H1 (cell line): ENCODE measurements around the gene MINDY3. TPM values are rescaled to one million over a fixed set of nuclear protein-coding genes. Genes with fewer than 3 reads are reported as not detected.

ENCODE experiments used
- CTCF ChIA-PET: fragments of 300-600 bp; sonication (Branson Sonifier 250); formaldehyde crosslinking; loops from one replicate; lab custom pipeline; 2021; ENCODE audit not compliant: partially characterized antibody; lab: Charles Lee
- POLR2A ChIA-PET: fragments of 300-600 bp; sonication (Branson Sonifier 250); formaldehyde crosslinking; loops from one replicate; lab custom pipeline; 2021; ENCODE audit warnings: inconsistent platforms; ENCODE audit not compliant: partially characterized antibody; lab: Charles Lee
- DNase-seq, 2 experiments: peaks; one replicate each; pipeline versions ENCODE4 v3.0.0 to v3.0.0-alpha.2; 2010 to 2022; ENCODE audit warnings: low spot score in 2 of 2, low read depth in 1 of 2, mixed read lengths in 1 of 2
- FAIRE-seq: peaks from 2 replicates; lab custom pipeline; 2011; peaks lifted over from hg19 to GRCh38; lab: Jason Lieb, UNC
- H2AFZ ChIP-seq: 2 replicates; pipeline ENCODE4 v1.8.1; 2012; ENCODE audit warnings: low read length, inconsistent platforms
- H2AK5ac ChIP-seq: 2 replicates; pipeline ENCODE4 v1.6.1; 2013; ENCODE audit warnings: low read depth, low read length
- H2BK120ac ChIP-seq: replicated peaks from 2 replicates; pipeline ENCODE3; 2013; ENCODE audit warnings: low read depth, low read length, inconsistent platforms
- H2BK12ac ChIP-seq: 2 replicates; pipeline ENCODE4 v1.6.1; 2013; ENCODE audit warnings: low read depth, low read length
- H2BK15ac ChIP-seq: 2 replicates; pipeline ENCODE4 v1.6.1; 2013; ENCODE audit warnings: low read length
- H2BK20ac ChIP-seq: 2 replicates; pipeline ENCODE4 v1.6.1; 2013; ENCODE audit warnings: low read length
- H2BK5ac ChIP-seq: 2 replicates; pipeline ENCODE4 v1.6.1; 2013; ENCODE audit warnings: low read depth, low read length
- H3K14ac ChIP-seq: 2 replicates; pipeline ENCODE4 v1.6.1; 2013; ENCODE audit warnings: inconsistent platforms; ENCODE audit not compliant: insufficient read length
- H3K18ac ChIP-seq: 2 replicates; pipeline ENCODE4 v1.6.1; 2013; ENCODE audit warnings: low read length; ENCODE audit errors: extremely low read depth
- H3K23ac ChIP-seq: 2 replicates; pipeline ENCODE4 v1.6.1; 2013; ENCODE audit warnings: inconsistent platforms; ENCODE audit not compliant: insufficient read length
- H3K23me2 ChIP-seq: 2 replicates; pipeline ENCODE4 v1.6.1; 2013; ENCODE audit warnings: low read depth, low read length
- H3K27ac ChIP-seq: 2 replicates; pipeline ENCODE4 v1.6.1; 2011; ENCODE audit warnings: low read depth, low read length, inconsistent platforms
- H3K27me3 ChIP-seq, 4 experiments: replicated peaks in 1 of 4; 1 replicate in 1 of 4; 2 replicates in 3 of 4; pipeline versions ENCODE4 v1.6.1 to v1.8.1; 2011 to 2013; ENCODE audit warnings: low read length in 3 of 4, mild to moderate bottlenecking in 3 of 4, inconsistent platforms in 2 of 4, mixed read lengths in 2 of 4, moderate library complexity in 1 of 4; ENCODE audit not compliant: control insufficient read depth in 3 of 4, insufficient read depth in 3 of 4; ENCODE audit errors: extremely low read depth in 1 of 4
- H3K36me3 ChIP-seq, 4 experiments: 2 replicates each; pipeline versions ENCODE4 v1.6.1 to v1.8.1; 2011 to 2013; ENCODE audit warnings: mild to moderate bottlenecking in 4 of 4, low read length in 3 of 4, moderate library complexity in 2 of 4, control low read depth in 1 of 4, inconsistent platforms in 1 of 4; ENCODE audit not compliant: insufficient read depth in 4 of 4, control insufficient read depth in 2 of 4
- H3K4ac ChIP-seq: replicated peaks from 2 replicates; pipeline ENCODE3; 2013; ENCODE audit warnings: low read length, low read depth, mixed read lengths, inconsistent platforms; ENCODE audit not compliant: insufficient read length
- H3K4me1 ChIP-seq, 4 experiments: replicated peaks in 1 of 4; 1 replicate in 1 of 4; 2 replicates in 3 of 4; pipeline versions ENCODE4 v1.6.1 to v1.8.1; 2011 to 2013; ENCODE audit warnings: low read length in 3 of 4, inconsistent platforms in 2 of 4, mixed read lengths in 1 of 4; ENCODE audit not compliant: insufficient read depth in 4 of 4, control insufficient read depth in 3 of 4
- H3K4me2 ChIP-seq, 2 experiments: 2 replicates each; pipeline versions ENCODE4 v1.6.1 to v1.8.1; 2011 to 2013; ENCODE audit warnings: low read depth in 2 of 2, low read length in 2 of 2, control low read depth in 1 of 2, inconsistent platforms in 1 of 2, mild to moderate bottlenecking in 1 of 2; ENCODE audit not compliant: insufficient read depth in 1 of 2
- H3K4me3 ChIP-seq, 4 experiments: fragments of 200-600, 300-600 bp in 1 of 4; sonication (generic), shearing (Covaris generic), sonication (Bioruptor Twin) in 1 of 4; 2 replicates each; pipeline versions ENCODE4 v1.5.1 to v1.8.1; 2011 to 2016; ENCODE audit warnings: low read length in 4 of 4, low read depth in 3 of 4, control low read depth in 2 of 4, inconsistent platforms in 2 of 4, mild to moderate bottlenecking in 2 of 4, mixed read lengths in 1 of 4, moderate library complexity in 1 of 4; ENCODE audit not compliant: insufficient read depth in 2 of 4; ENCODE audit errors: extremely low read depth in 1 of 4
- H3K56ac ChIP-seq: replicated peaks from 2 replicates; pipeline ENCODE3; 2013; ENCODE audit warnings: low read depth, mild to moderate bottlenecking, mixed read lengths, low read length, inconsistent platforms; ENCODE audit not compliant: insufficient read length
- H3K79me1 ChIP-seq: 2 replicates; pipeline ENCODE4 v1.6.1; 2013; ENCODE audit warnings: low read depth, low read length, control low read depth
- H3K79me2 ChIP-seq, 2 experiments: 2 replicates each; pipeline versions ENCODE4 v1.6.1 to v1.8.1; 2012 to 2013; ENCODE audit warnings: low read length in 2 of 2, mild to moderate bottlenecking in 2 of 2, inconsistent platforms in 1 of 2; ENCODE audit not compliant: insufficient read depth in 2 of 2, control insufficient read depth in 1 of 2
- H3K9ac ChIP-seq, 4 experiments: replicated peaks in 1 of 4; 1 replicate in 1 of 4; 2 replicates in 3 of 4; pipeline versions ENCODE4 v1.6.1 to v1.8.1; 2011 to 2013; ENCODE audit warnings: low read depth in 3 of 4, low read length in 3 of 4, control low read depth in 2 of 4, mild to moderate bottlenecking in 2 of 4, moderate library complexity in 2 of 4, inconsistent platforms in 1 of 4; ENCODE audit errors: extremely low read depth in 1 of 4
- H3K9me3 ChIP-seq, 2 experiments: 2 replicates each; pipeline versions ENCODE4 v1.6.1 to v1.8.1; 2012 to 2013; ENCODE audit warnings: mild to moderate bottlenecking in 2 of 2, moderate library complexity in 2 of 2, control low read depth in 1 of 2, inconsistent platforms in 1 of 2, low read depth in 1 of 2, low read length in 1 of 2, mixed read lengths in 1 of 2; ENCODE audit not compliant: insufficient read depth in 2 of 2
- H4K20me1 ChIP-seq, 2 experiments: replicated peaks in 1 of 2; 2 replicates each; pipeline versions ENCODE3 to v1.8.1; 2011 to 2013; ENCODE audit warnings: inconsistent platforms in 2 of 2, low read length in 2 of 2, mild to moderate bottlenecking in 1 of 2; ENCODE audit not compliant: insufficient read depth in 2 of 2, control insufficient read depth in 1 of 2
- H4K5ac ChIP-seq: 2 replicates; pipeline ENCODE4 v1.6.1; 2013; ENCODE audit warnings: low read length, low read depth, mixed read lengths, inconsistent platforms; ENCODE audit not compliant: insufficient read length
- H4K8ac ChIP-seq: 2 replicates; pipeline ENCODE4 v1.8.0; 2013; ENCODE audit warnings: mild to moderate bottlenecking, moderate library complexity, low read length, inconsistent platforms; ENCODE audit not compliant: insufficient read depth; ENCODE audit errors: extremely low read depth
- H4K91ac ChIP-seq: replicated peaks from 2 replicates; pipeline ENCODE3; 2013; ENCODE audit warnings: low read length, mixed read lengths, inconsistent platforms; ENCODE audit not compliant: insufficient read length
- JUND ChIP-seq: IDR thresholded peaks from 2 replicates; pipeline ENCODE4 v1.6.1; 2011; ENCODE audit warnings: mild to moderate bottlenecking, improper control_type of control experiment, low read length
- KDM5A ChIP-seq: fragments of 200-600 bp; IDR thresholded peaks from 2 replicates; pipeline ENCODE4 v1.7.1; 2012; ENCODE audit warnings: mild to moderate bottlenecking, low read length, inconsistent platforms, mixed read lengths
- PHF8 ChIP-seq: fragments of 200-600 bp; sonication (generic); conservative IDR thresholded peaks from 2 replicates; pipeline ENCODE4 v1.7.1; 2012; ENCODE audit warnings: low read depth, mild to moderate bottlenecking, inconsistent platforms, low read length, moderate library complexity
- RNF2 ChIP-seq: fragments of 200-900, 300-1000 bp; sonication (generic); IDR thresholded peaks from 2 replicates; pipeline ENCODE4 v1.7.1; 2016; ENCODE audit warnings: borderline replicate concordance, low read depth, mild to moderate bottlenecking, antibody characterized with exemption, low read length; ENCODE audit not compliant: poor library complexity, severe bottlenecking; ENCODE audit errors: missing control alignments
- SRF ChIP-seq: IDR thresholded peaks from 2 replicates; pipeline ENCODE4 v1.6.1; 2011; ENCODE audit warnings: mild to moderate bottlenecking, low read depth, low read length, moderate library complexity
- WGBS, 2 experiments: shearing (Covaris generic) in 1 of 2; methylation state at CpG; one replicate each; pipeline versions ENCODE4 v1.1.6 to v1.1.7; 2013 to 2015; ENCODE audit warnings: low lambda C conversion rate in 2 of 2, mixed read lengths in 2 of 2, inconsistent platforms in 1 of 2, low coverage in 1 of 2, missing lambda C conversion rate in 1 of 2; ENCODE audit not compliant: insufficient replicate concordance in 2 of 2, insufficient coverage in 1 of 2, insufficient read length in 1 of 2; ENCODE audit errors: extremely low coverage in 1 of 2, missing lambda C conversion rate in 1 of 2; 5-methylcytosine and 5-hydroxymethylcytosine counted together
- polyA plus RNA-seq, 7 experiments: library from polyadenylated mRNA; depleted of rRNA in 3 of 7; stranded (reverse) in 5 of 7; unstranded in 2 of 7; fragments of >200 nt in 5 of 7; fragments of 200-250 nt in 2 of 7; gene quantifications; 1 replicate in 5 of 7; 2 replicates in 1 of 7; 4 replicates in 1 of 7; pipeline versions ENCODE4 v1.2.1 to v1.2.3, GENCODE V29; 2011 to 2013; ENCODE audit warnings: missing spikeins in 2 of 7, mixed read lengths in 2 of 7
- total RNA-seq: library from RNA; stranded (reverse); fragmentation: NEBNext Ultra II Directional; extraction: Animal tissue kit (Norgen Biotek cat#: 25700); gene quantifications from 2 replicates; pipeline ENCODE4 v1.2.1, GENCODE V29; 2021
- TF ChIP-seq, protein P1 (sequence below): IDR thresholded peaks from 2 replicates; pipeline ENCODE4 v1.6.1; 2011; ENCODE audit warnings: low read length, improper control_type of control experiment

The MINDY3 gene
- total and polyA plus RNA-seq, 2 of the 8 experiments (the other 6 are each of a cell fraction or from before 2014, with no cell fraction given) = 4.6 to 13.6 TPM

DNA sequence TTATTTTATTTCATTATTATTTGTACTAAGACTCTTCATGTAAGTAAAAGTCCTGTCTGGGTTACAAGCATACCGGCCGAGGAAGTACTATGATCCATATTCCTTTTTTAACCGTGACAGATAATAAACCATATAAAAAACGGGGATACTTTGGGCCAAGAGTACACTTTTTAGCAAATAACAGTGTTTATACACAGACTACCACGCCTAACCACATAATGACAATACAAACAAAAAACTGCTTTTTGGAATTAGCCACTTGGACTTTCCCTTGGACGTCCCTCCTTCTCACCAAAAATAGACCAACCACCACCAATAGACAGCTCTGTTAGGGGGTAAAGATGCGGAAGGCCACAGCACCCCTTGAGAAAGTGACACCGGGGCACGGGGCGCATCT, 800 bp downstream of the MINDY3 start:
- H3K27ac ChIP-seq = no peak overlapping the region
- no peaks in the 10 kb centered on the region for H3K36me3 ChIP-seq
- H2BK15ac ChIP-seq = no peak overlapping the region
- peaks cover 0 to 2% of the 10 kb centered on the region in 2 experiments for H4K20me1 ChIP-seq
- H3K9ac ChIP-seq = no peak overlapping the region
- CTCF ChIA-PET = interaction anchor here (0.7 to 1.5 kb wide), 2 partner anchors 22 to 981 kb away, joined by 3 read pairs; no protein-coding TSS in a partner anchor
- no peak overlapping the region for H2BK12ac ChIP-seq
- no peaks in the 10 kb centered on the region for H3K79me1 ChIP-seq
- H3K23ac ChIP-seq = no peak overlapping the region
- peaks cover 0 to 5% of the 10 kb centered on the region in 2 experiments; a peak in 1 of 4 replicates for H3K9me3 ChIP-seq
- H3K23me2 ChIP-seq = peaks cover 5% of the 10 kb centered on the region; the same call in 1 of the 2 replicates
- H4K8ac ChIP-seq = no peak overlapping the region
- H2AK5ac ChIP-seq = no peak overlapping the region
- WGBS, 2 experiments = 28% methylated on average over 10 of the region's 10 CpGs; no CpG with 5 or more reads in 1 of the 2 experiments
- POLR2A ChIA-PET = no interaction called here
- H3K56ac ChIP-seq = no peak overlapping the region
- H3K14ac ChIP-seq = no peak overlapping the region
- peak overlapping the region; percentile 77 to 93 (median 89) for H3K4me3 ChIP-seq
- no peak overlapping the region for H2BK120ac ChIP-seq
- no peak overlapping the region for H4K91ac ChIP-seq
- H4K5ac ChIP-seq = no peak overlapping the region
- H2AFZ ChIP-seq = no peak overlapping the region; the same call in 1 of the 2 replicates
- peak overlapping the region; percentile 69 to 93 for H3K4me2 ChIP-seq
- H3K4ac ChIP-seq = no peak overlapping the region
- 0 out of 7 replicates have a peak, but pooled peaks cover 0 to 2% (median 0%) of the 10 kb centered on the region in 4 experiments for H3K4me1 ChIP-seq
- H2BK20ac ChIP-seq = no peak overlapping the region
- no peak overlapping the region for H3K18ac ChIP-seq
- H3K27me3 ChIP-seq = peaks cover 0 to 20% (median 12%) of the 10 kb centered on the region in 4 experiments; a peak in 4 of 7 replicates
- no peak overlapping the region for H2BK5ac ChIP-seq
- FAIRE-seq = no peak
- peaks cover 0 to 10% of the 10 kb centered on the region in 2 experiments; a peak in 2 of 4 replicates for H3K79me2 ChIP-seq
- no peak for DNase-seq
- no peak for TF ChIP-seq SRF
- TF ChIP-seq PHF8 = no peak
- TF ChIP-seq, protein P1, sequence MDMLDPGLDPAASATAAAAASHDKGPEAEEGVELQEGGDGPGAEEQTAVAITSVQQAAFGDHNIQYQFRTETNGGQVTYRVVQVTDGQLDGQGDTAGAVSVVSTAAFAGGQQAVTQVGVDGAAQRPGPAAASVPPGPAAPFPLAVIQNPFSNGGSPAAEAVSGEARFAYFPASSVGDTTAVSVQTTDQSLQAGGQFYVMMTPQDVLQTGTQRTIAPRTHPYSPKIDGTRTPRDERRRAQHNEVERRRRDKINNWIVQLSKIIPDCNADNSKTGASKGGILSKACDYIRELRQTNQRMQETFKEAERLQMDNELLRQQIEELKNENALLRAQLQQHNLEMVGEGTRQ = no peak
- TF ChIP-seq JUND = no peak
- TF ChIP-seq KDM5A = no peak
- no peak for TF ChIP-seq RNF2
